A673 (cell line): ENCODE results near the gene CAMSAP1. TPM values are rescaled to one million over a fixed set of nuclear protein-coding genes. Genes with fewer than 3 reads are reported as not detected.

Experiments used
- BruUV-seq: library from RNA; stranded (reverse); fragments of 400-500 nt; replicated peaks from 2 replicates; lab custom pipeline; 2021; lab: Mats Ljungman, UMichigan
- CTCF ChIA-PET: fragments of 300-600 bp; sonication (Branson Sonifier 250); formaldehyde crosslinking; loops from one replicate; lab custom pipeline; 2022; ENCODE audit warnings: antibody characterized with exemption; lab: Charles Lee
- POLR2A ChIA-PET: fragments of 300-600 bp; sonication (Branson Sonifier 250); formaldehyde crosslinking; loops from one replicate; lab custom pipeline; 2022; ENCODE audit warnings: antibody characterized with exemption; ENCODE audit not compliant: low non-redundant PET; lab: Charles Lee
- DNase-seq: peaks from one replicate; pipeline ENCODE4 v3.0.0-alpha.2; 2015; ENCODE audit warnings: low spot score
- H3K27ac ChIP-seq: fragments of 200-600 bp; sonication (generic); 2 replicates; pipeline ENCODE4 v1.5.1; 2016; ENCODE audit warnings: mixed run types, low read depth, mild to moderate bottlenecking, mixed read lengths, antibody characterized with exemption, low read length; ENCODE audit not compliant: poor library complexity, severe bottlenecking
- H3K27me3 ChIP-seq: fragments of 200-600 bp; sonication (generic); replicated peaks from 2 replicates; pipeline ENCODE4 v1.6.1; 2017; ENCODE audit warnings: mixed run types, low read depth, mild to moderate bottlenecking, mixed read lengths, antibody characterized with exemption, low read length; ENCODE audit not compliant: insufficient read depth, poor library complexity
- H3K36me3 ChIP-seq: fragments of 200-600 bp; sonication (generic); 2 replicates; pipeline ENCODE4 v1.6.1; 2016; ENCODE audit warnings: mixed run types, mild to moderate bottlenecking, mixed read lengths, antibody characterized with exemption, low read length; ENCODE audit not compliant: insufficient read depth, poor library complexity, severe bottlenecking
- H3K4me1 ChIP-seq: fragments of 200-600 bp; sonication (generic); 2 replicates; pipeline ENCODE4 v1.6.1; 2017; ENCODE audit warnings: mixed run types, mild to moderate bottlenecking, mixed read lengths, antibody characterized with exemption, low read length; ENCODE audit not compliant: insufficient read depth, poor library complexity, severe bottlenecking
- H3K4me3 ChIP-seq: fragments of 200-600 bp; sonication (generic); 2 replicates; pipeline ENCODE4 v1.5.1; 2016; ENCODE audit warnings: low read depth, mixed run types, mild to moderate bottlenecking, mixed read lengths, low read length; ENCODE audit not compliant: poor library complexity, severe bottlenecking
- H3K9me3 ChIP-seq: fragments of 200-600 bp; sonication (generic); 2 replicates; pipeline ENCODE4 v1.6.1; 2016; ENCODE audit warnings: mixed run types, low read depth, mild to moderate bottlenecking, mixed read lengths, antibody characterized with exemption, low read length; ENCODE audit not compliant: poor library complexity, severe bottlenecking
- EZH2 ChIP-seq: fragments of 200-600 bp; sonication (generic); IDR thresholded peaks from 2 replicates; pipeline ENCODE4 v1.6.1; 2017; ENCODE audit warnings: borderline replicate concordance, low read depth, mild to moderate bottlenecking, mixed read lengths, antibody characterized with exemption, low read length; ENCODE audit not compliant: poor library complexity, severe bottlenecking
- intact Hi-C: fragments of 100-400 bp; cut with micrococcal nuclease; formaldehyde crosslinking; loops from one replicate; pipeline ENCODE4 v1.10.0; 2022; ENCODE audit not compliant: unreplicated experiment
- total RNA-seq: library from RNA; stranded (reverse); gene quantifications from 2 replicates; pipeline ENCODE4 v1.2.3, GENCODE V29; 2021
- TF ChIP-seq, protein P1 (sequence below): fragments of 300-800, 200-600 bp; sonication (generic); conservative IDR thresholded peaks from 2 replicates; pipeline ENCODE4 v1.5.1; 2017; ENCODE audit warnings: low read depth, mild to moderate bottlenecking, antibody characterized with exemption, low read length, moderate library complexity, mixed read lengths

CAMSAP1 gene
- total RNA-seq, 1 experiment from 2014 or later, result 52.3 TPM

DNA sequence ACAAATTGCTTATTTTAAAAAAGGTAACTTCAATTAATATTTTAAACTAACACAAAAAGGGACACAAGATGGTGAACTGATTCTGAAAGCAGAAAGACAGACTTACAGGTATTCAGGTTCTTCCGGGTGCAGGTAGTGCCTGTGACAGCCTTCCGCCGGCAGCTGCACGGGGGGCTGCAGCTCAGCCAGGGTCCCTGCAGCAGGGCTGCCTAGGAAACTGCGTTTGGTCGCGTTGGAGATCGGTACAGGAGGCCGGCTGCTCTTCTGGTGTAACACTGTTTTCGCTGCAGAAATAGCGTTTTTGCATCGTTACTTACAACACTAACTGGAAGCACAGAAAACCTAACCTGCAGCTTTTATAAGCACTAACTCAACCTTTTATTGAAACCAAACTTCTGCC lies 80.0 kb downstream of the CAMSAP1 start:
- BruUV-seq, result no TSS peak
- ChIA-PET CTCF (no interaction called here), POLR2A (no interaction called here)
- no peak overlapping the region for H3K27ac ChIP-seq
- no peak for DNase-seq
- H3K4me3 ChIP-seq, result no peak overlapping the region
- no peaks in the 10 kb centered on the region for H3K4me1 ChIP-seq
- TF ChIP-seq, protein P1, sequence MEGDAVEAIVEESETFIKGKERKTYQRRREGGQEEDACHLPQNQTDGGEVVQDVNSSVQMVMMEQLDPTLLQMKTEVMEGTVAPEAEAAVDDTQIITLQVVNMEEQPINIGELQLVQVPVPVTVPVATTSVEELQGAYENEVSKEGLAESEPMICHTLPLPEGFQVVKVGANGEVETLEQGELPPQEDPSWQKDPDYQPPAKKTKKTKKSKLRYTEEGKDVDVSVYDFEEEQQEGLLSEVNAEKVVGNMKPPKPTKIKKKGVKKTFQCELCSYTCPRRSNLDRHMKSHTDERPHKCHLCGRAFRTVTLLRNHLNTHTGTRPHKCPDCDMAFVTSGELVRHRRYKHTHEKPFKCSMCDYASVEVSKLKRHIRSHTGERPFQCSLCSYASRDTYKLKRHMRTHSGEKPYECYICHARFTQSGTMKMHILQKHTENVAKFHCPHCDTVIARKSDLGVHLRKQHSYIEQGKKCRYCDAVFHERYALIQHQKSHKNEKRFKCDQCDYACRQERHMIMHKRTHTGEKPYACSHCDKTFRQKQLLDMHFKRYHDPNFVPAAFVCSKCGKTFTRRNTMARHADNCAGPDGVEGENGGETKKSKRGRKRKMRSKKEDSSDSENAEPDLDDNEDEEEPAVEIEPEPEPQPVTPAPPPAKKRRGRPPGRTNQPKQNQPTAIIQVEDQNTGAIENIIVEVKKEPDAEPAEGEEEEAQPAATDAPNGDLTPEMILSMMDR, result no peak
- TF ChIP-seq EZH2, result no peak
- intact Hi-C loops, result no loop called here
- no peaks in the 10 kb centered on the region for H3K27me3 ChIP-seq
- H3K36me3 ChIP-seq, result peaks cover 26% of the 10 kb centered on the region
- no peaks in the 10 kb centered on the region for H3K9me3 ChIP-seq

GRCh38 chr9:135826188-135826545 lies 81.2 kb downstream of the CAMSAP1 start:
- Histone ChIP-seq H3K27ac (no peak overlapping the region), H3K9me3 (no peaks in the 10 kb centered on the region), H3K36me3 (peaks cover 37% of the 10 kb centered on the region), H3K27me3 (no peaks in the 10 kb centered on the region), H3K4me1 (no peaks in the 10 kb centered on the region), H3K4me3 (no peak overlapping the region)
- CTCF ChIA-PET, result no interaction called here
- no peak for TF ChIP-seq EZH2
- TF ChIP-seq, protein P1, result no peak
- no TSS peak for BruUV-seq
- DNase-seq, result no peak
- POLR2A ChIA-PET, result no interaction called here
- intact Hi-C loops, result no loop called here

DNA sequence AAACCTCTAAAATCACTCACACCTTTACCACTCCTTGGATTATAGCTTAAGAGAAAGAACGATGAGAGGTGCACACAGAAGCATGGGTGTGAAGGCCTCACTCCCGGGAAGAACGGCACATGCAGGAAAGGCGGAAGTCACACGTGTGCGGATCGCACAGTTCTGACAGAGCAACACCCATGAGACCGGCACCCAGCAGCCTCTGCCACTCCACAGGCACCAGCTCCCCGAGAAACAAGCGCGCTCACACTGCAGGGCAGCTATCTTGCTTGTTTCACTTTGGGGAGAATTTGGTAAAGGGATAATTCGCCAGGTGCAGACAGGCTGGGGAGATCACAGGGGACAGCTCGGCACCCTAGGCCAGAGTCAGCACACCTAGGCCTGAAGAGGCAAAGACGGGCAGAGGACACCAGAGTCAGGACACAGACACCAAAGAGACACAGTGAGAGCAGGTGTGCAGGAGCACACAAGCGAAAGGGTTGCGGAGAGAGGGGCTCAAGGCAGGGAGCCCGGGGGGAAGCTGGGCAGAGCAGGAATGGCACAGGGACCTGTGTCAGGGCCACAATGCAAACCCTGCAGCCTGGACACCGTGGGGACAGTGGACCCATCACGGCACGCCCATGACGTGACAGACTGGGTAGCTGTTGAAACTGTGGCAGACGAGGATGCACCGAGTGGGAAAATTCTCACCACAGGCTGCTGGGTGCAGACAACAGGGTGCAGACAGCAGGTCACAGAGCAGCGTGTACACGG lies 81.7 kb downstream of the CAMSAP1 start:
- BruUV-seq, result no TSS peak
- no peak overlapping the region for H3K4me3 ChIP-seq
- no peaks in the 10 kb centered on the region for H3K9me3 ChIP-seq
- H3K36me3 ChIP-seq, result peaks cover 41% of the 10 kb centered on the region
- TF ChIP-seq EZH2, result no peak
- TF ChIP-seq, protein P1, result no peak
- intact Hi-C loops, result no loop called here
- no peaks in the 10 kb centered on the region for H3K4me1 ChIP-seq
- ChIA-PET CTCF (no interaction called here), POLR2A (no interaction called here)
- H3K27ac ChIP-seq, result no peak overlapping the region
- H3K27me3 ChIP-seq, result no peaks in the 10 kb centered on the region
- DNase-seq, result no peak
